Panc1 (cell line): Measurements from ENCODE around the gene WWOX. TPM values are rescaled to one million over a fixed set of nuclear protein-coding genes. Genes with fewer than 3 reads are reported as not detected.

Source experiments
- ATAC-seq: fragments of 200-7000 bp; cut with Tn5 transposase; 2 replicates; pipeline ENCODE4 v1.9.1; 2020; ENCODE audit warnings: mild to moderate bottlenecking, moderate library complexity
- BruUV-seq: library from RNA; stranded (reverse); fragments of 400-500 nt; replicated peaks from 2 replicates; lab custom pipeline; 2021; lab: Mats Ljungman, UMichigan
- CTCF ChIA-PET: fragments of 300-600 bp; sonication (Branson Sonifier 250); formaldehyde crosslinking; loops from one replicate; lab custom pipeline; 2022; ENCODE audit warnings: antibody characterized with exemption; lab: Charles Lee
- POLR2A ChIA-PET: fragments of 300-600 bp; sonication (Branson Sonifier 250); formaldehyde crosslinking; loops from one replicate; lab custom pipeline; 2022; ENCODE audit warnings: antibody characterized with exemption; lab: Charles Lee
- DNase-seq: peaks from one replicate; pipeline ENCODE4 v3.0.0-alpha.2; 2010; ENCODE audit warnings: low read depth, low spot score
- H3K27ac ChIP-seq: 2 replicates; pipeline ENCODE4 v1.5.1; 2011; ENCODE audit warnings: mild to moderate bottlenecking, low read length, inconsistent platforms
- H3K27me3 ChIP-seq: fragments of 200-500 bp; sonication (Bioruptor generic); 2 replicates; pipeline ENCODE4 v1.6.0; 2014; ENCODE audit warnings: low read length, inconsistent platforms; ENCODE audit not compliant: control insufficient read depth, insufficient read depth
- H3K36me3 ChIP-seq: fragments of 200-500 bp; sonication (Bioruptor generic); 2 replicates; pipeline ENCODE4 v1.5.1; 2014; ENCODE audit warnings: inconsistent platforms, mild to moderate bottlenecking, low read length, moderate library complexity; ENCODE audit not compliant: control insufficient read depth, insufficient read depth
- H3K4me1 ChIP-seq: 2 replicates; pipeline ENCODE4 v1.5.1; 2011; ENCODE audit warnings: inconsistent platforms, mild to moderate bottlenecking, low read length, moderate library complexity; ENCODE audit not compliant: control insufficient read depth, insufficient read depth
- H3K4me3 ChIP-seq, 2 experiments: 2 replicates each; pipeline ENCODE4 v1.5.1; 2011 to 2012; ENCODE audit warnings: low read depth in 2 of 2, low read length in 2 of 2, mild to moderate bottlenecking in 2 of 2, inconsistent platforms in 1 of 2, moderate library complexity in 1 of 2
- H3K9me3 ChIP-seq: fragments of 200-500 bp; sonication (Bioruptor generic); 2 replicates; pipeline ENCODE4 v1.5.1; 2014; ENCODE audit warnings: low read depth, mild to moderate bottlenecking, inconsistent platforms, low read length, moderate library complexity; ENCODE audit not compliant: control insufficient read depth, insufficient read depth
- POLR2AphosphoS5 ChIP-seq: IDR thresholded peaks from 2 replicates; pipeline ENCODE4 v1.6.1; 2012; ENCODE audit warnings: mild to moderate bottlenecking, low read depth, low read length, moderate library complexity
- SIN3A ChIP-seq: IDR thresholded peaks from 2 replicates; pipeline ENCODE4 v1.6.1; 2012; ENCODE audit warnings: low read depth, mild to moderate bottlenecking, low read length, moderate library complexity, borderline replicate concordance; ENCODE audit not compliant: insufficient read depth
- TCF7L2 ChIP-seq: IDR thresholded peaks from 2 replicates; pipeline ENCODE4 v1.6.1; 2011; ENCODE audit warnings: mild to moderate bottlenecking, low read depth, low read length, inconsistent platforms
- in situ Hi-C: cut with HindIII; loops from 2 replicates; pipeline ENCODE4 v1.10.0; 2016; ENCODE audit warnings: low sequenced_read_pairs, low pct_unique_long_range_greater_than_20kb
- intact Hi-C: fragments of 100-400 bp; cut with micrococcal nuclease; formaldehyde crosslinking; loops from one replicate; pipeline ENCODE4 v1.10.0; 2022; ENCODE audit not compliant: unreplicated experiment
- total RNA-seq: library from RNA; stranded (reverse); gene quantifications from one replicate; pipeline ENCODE4 v1.2.1, GENCODE V29; 2021; ENCODE audit not compliant: unreplicated experiment
- TF ChIP-seq, protein P1 (sequence below), 2 experiments: IDR thresholded peaks; 2 replicates each; pipeline ENCODE4 v1.6.1; 2011 to 2012; ENCODE audit warnings: low read depth in 2 of 2, control low read depth in 1 of 2, low read length in 1 of 2, mild to moderate bottlenecking in 1 of 2, moderate library complexity in 1 of 2; ENCODE audit not compliant: insufficient read depth in 1 of 2
- TF ChIP-seq, protein P2 (sequence below): fragments of 450-650 bp; IDR thresholded peaks from 2 replicates; pipeline ENCODE4 v1.5.1; 2017; ENCODE audit warnings: mild to moderate bottlenecking

WWOX gene
- total RNA-seq, 1 experiment from 2014 or later = 12.5 TPM

DNA sequence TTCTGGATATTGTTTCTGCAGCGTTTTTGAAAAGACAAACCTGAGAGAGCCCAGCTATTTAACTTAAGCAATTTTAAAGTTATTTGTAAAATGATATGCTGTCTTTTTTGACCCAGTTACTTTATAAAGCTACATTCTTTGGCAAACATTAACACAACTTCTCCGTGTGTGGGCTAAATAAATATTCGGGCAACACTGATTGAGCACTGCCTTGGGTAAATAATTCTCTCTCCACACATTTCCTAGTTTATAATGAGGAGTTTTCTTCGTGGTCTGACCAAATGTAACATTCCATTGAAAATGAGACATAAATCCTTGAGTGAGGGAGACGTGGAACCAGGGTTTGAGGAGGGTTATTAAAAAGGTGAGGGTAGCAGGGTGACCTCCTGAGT, 142.8 kb downstream of the WWOX start:
- CTCF ChIA-PET = no interaction called here
- in situ Hi-C loops = no loop called here
- TF ChIP-seq, protein P1, sequence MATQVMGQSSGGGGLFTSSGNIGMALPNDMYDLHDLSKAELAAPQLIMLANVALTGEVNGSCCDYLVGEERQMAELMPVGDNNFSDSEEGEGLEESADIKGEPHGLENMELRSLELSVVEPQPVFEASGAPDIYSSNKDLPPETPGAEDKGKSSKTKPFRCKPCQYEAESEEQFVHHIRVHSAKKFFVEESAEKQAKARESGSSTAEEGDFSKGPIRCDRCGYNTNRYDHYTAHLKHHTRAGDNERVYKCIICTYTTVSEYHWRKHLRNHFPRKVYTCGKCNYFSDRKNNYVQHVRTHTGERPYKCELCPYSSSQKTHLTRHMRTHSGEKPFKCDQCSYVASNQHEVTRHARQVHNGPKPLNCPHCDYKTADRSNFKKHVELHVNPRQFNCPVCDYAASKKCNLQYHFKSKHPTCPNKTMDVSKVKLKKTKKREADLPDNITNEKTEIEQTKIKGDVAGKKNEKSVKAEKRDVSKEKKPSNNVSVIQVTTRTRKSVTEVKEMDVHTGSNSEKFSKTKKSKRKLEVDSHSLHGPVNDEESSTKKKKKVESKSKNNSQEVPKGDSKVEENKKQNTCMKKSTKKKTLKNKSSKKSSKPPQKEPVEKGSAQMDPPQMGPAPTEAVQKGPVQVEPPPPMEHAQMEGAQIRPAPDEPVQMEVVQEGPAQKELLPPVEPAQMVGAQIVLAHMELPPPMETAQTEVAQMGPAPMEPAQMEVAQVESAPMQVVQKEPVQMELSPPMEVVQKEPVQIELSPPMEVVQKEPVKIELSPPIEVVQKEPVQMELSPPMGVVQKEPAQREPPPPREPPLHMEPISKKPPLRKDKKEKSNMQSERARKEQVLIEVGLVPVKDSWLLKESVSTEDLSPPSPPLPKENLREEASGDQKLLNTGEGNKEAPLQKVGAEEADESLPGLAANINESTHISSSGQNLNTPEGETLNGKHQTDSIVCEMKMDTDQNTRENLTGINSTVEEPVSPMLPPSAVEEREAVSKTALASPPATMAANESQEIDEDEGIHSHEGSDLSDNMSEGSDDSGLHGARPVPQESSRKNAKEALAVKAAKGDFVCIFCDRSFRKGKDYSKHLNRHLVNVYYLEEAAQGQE (IDR thresholded peaks at IDR 0.05; ENCODE audit: insufficient read depth in 1 of 2, low read depth in 2 of 2, low read length in 1 of 2) = no peak
- TF ChIP-seq SIN3A = no peak
- TF ChIP-seq POLR2AphosphoS5 = no peak
- TF ChIP-seq, protein P2, sequence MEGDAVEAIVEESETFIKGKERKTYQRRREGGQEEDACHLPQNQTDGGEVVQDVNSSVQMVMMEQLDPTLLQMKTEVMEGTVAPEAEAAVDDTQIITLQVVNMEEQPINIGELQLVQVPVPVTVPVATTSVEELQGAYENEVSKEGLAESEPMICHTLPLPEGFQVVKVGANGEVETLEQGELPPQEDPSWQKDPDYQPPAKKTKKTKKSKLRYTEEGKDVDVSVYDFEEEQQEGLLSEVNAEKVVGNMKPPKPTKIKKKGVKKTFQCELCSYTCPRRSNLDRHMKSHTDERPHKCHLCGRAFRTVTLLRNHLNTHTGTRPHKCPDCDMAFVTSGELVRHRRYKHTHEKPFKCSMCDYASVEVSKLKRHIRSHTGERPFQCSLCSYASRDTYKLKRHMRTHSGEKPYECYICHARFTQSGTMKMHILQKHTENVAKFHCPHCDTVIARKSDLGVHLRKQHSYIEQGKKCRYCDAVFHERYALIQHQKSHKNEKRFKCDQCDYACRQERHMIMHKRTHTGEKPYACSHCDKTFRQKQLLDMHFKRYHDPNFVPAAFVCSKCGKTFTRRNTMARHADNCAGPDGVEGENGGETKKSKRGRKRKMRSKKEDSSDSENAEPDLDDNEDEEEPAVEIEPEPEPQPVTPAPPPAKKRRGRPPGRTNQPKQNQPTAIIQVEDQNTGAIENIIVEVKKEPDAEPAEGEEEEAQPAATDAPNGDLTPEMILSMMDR = no peak
- TF ChIP-seq TCF7L2 = no peak
- DNase-seq (no peak), ATAC-seq (no peak)
- Histone ChIP-seq H3K9me3 (no peaks in the 10 kb centered on the region), H3K27me3 (no peaks in the 10 kb centered on the region), H3K4me1 (no peaks in the 10 kb centered on the region), H3K27ac (no peak overlapping the region), H3K36me3 (no peaks in the 10 kb centered on the region), H3K4me3 (no peak overlapping the region)
- intact Hi-C loops = no loop called here
- BruUV-seq = no TSS peak
- POLR2A ChIA-PET = no interaction called here

GRCh38 chr16:78244131-78244895, 144.9 kb downstream of the WWOX start:
- Histone ChIP-seq H3K36me3 (no peaks in the 10 kb centered on the region), H3K27me3 (no peaks in the 10 kb centered on the region), H3K4me1 (no peaks in the 10 kb centered on the region), H3K4me3 (no peak overlapping the region), H3K9me3 (no peaks in the 10 kb centered on the region), H3K27ac (no peak overlapping the region)
- intact Hi-C loops (no loop called here), in situ Hi-C loops (no loop called here)
- TF ChIP-seq TCF7L2 = no peak
- TF ChIP-seq, protein P1 (IDR thresholded peaks at IDR 0.05; ENCODE audit: insufficient read depth in 1 of 2, low read depth in 2 of 2, low read length in 1 of 2) = no peak
- no peak for TF ChIP-seq SIN3A
- TF ChIP-seq, protein P2 = no peak
- TF ChIP-seq POLR2AphosphoS5 = no peak
- ATAC-seq (no peak), DNase-seq (no peak)
- ChIA-PET CTCF (no interaction called here), POLR2A (interaction anchor here (0.5 kb wide), 1 partner anchor 42 kb away, joined by 4 read pairs; no protein-coding TSS in a partner anchor)
- BruUV-seq = no TSS peak
